GM19452 (cell line): ENCODE results near the gene C5orf63.
"Not testable (repeated sequence)": the region's sequence is repeated elsewhere in the genome, so short reads cannot be mapped to it uniquely, and the experiment has no call there.

Experiments used
- ATAC-seq: cut with Tn5 transposase; IDR thresholded peaks from one replicate; pipeline ENCODE4 v1.9.1; 2021; ENCODE audit not compliant: unreplicated experiment

The C5orf63 gene

GRCh38 chr5:127072861-127073846 is at the start of gene C5orf63:
Gene C5orf63, minus strand, starts transcription at chr5:127073502. Its CDS starts 14,507 bp downstream, at chr5:127058995.
- peak; percentile 100 for ATAC-seq

- no peak for ATAC-seq
Observed at GRCh38 chr5:127112347-127112864, 39.1 kb upstream of the C5orf63 start.

GRCh38 chr5:127111112-127111511 is 37.8 kb upstream of the C5orf63 start:
- ATAC-seq = no peak

- not testable (repeated sequence) for ATAC-seq
Observed at GRCh38 chr5:127108624-127109260, 35.4 kb upstream of the C5orf63 start.

GRCh38 chr5:127101935-127102334 is 28.6 kb upstream of the C5orf63 start:
- no peak for ATAC-seq

GRCh38 chr5:127101533-127101932 is 28.2 kb upstream of the C5orf63 start:
- ATAC-seq = no peak

GRCh38 chr5:127098241-127098640 is 24.9 kb upstream of the C5orf63 start:
- ATAC-seq = no peak

- no peak for ATAC-seq
Observed at GRCh38 chr5:127097278-127097677, 24.0 kb upstream of the C5orf63 start.

- no peak for ATAC-seq
Observed at GRCh38 chr5:127096328-127096993, 23.2 kb upstream of the C5orf63 start.

GRCh38 chr5:127094161-127094814 is 21.0 kb upstream of the C5orf63 start:
- no peak for ATAC-seq

- ATAC-seq = no peak
Observed at GRCh38 chr5:127092690-127093089, 19.4 kb upstream of the C5orf63 start.

GRCh38 chr5:127089191-127089590 is 15.9 kb upstream of the C5orf63 start:
- ATAC-seq = no peak

- ATAC-seq = no peak
Observed at GRCh38 chr5:127088251-127088650, 14.9 kb upstream of the C5orf63 start.

GRCh38 chr5:127086589-127086988 is 13.3 kb upstream of the C5orf63 start:
- no peak for ATAC-seq

GRCh38 chr5:127085796-127086195 is 12.5 kb upstream of the C5orf63 start:
- ATAC-seq = no peak

GRCh38 chr5:127085371-127085770 is 12.1 kb upstream of the C5orf63 start:
- no peak for ATAC-seq

GRCh38 chr5:127084656-127085055 is 11.4 kb upstream of the C5orf63 start:
- no peak for ATAC-seq

GRCh38 chr5:127083711-127084110 is 10.4 kb upstream of the C5orf63 start:
- ATAC-seq = no peak

GRCh38 chr5:127079994-127080491 is 6.7 kb upstream of the C5orf63 start:
- no peak for ATAC-seq

- no peak for ATAC-seq
Observed at GRCh38 chr5:127077366-127077765, 4.1 kb upstream of the C5orf63 start.
